GM19043 (cell line): ENCODE results near the gene NOXA1.

Source experiments
- ATAC-seq: cut with Tn5 transposase; IDR thresholded peaks from one replicate; pipeline ENCODE4 v1.9.1; 2021; ENCODE audit warnings: low read depth; ENCODE audit not compliant: unreplicated experiment

NOXA1 gene

GRCh38 chr9:137387114-137387890 lies 35.9 kb upstream of the NOXA1 start:
- ATAC-seq, result no peak

DNA sequence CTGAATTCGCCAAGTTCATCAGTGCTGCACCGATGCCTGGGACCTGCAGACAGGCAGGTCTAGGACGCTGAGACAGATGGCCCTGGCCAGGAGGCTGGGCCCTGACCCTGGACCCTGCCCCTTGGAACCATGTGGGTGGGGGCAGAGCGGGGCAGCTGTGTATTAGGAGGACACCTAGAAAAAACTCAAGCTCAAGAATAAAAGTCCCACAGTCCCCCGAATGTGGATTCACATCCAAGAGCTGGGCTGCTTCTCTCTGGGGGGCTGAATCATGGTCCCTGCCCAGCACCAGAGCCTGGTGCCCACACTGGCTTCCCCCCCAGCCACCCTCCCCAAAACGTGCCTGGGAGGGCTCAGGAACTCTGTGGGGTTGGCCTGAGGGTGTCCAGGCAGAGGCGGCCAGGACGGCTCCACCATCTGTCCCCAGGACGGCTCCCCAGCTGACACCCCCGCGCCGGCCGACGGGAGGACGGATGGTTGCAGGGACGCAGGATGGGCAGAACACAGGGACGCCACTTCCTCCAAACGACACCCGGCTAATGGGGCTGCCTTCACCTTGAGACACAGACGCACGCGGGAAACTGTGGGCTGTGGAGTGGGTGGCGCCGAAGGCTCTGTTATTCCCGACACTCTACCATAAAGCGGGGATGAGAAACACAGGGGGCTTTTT lies 35.2 kb upstream of the NOXA1 start:
- no peak for ATAC-seq

DNA sequence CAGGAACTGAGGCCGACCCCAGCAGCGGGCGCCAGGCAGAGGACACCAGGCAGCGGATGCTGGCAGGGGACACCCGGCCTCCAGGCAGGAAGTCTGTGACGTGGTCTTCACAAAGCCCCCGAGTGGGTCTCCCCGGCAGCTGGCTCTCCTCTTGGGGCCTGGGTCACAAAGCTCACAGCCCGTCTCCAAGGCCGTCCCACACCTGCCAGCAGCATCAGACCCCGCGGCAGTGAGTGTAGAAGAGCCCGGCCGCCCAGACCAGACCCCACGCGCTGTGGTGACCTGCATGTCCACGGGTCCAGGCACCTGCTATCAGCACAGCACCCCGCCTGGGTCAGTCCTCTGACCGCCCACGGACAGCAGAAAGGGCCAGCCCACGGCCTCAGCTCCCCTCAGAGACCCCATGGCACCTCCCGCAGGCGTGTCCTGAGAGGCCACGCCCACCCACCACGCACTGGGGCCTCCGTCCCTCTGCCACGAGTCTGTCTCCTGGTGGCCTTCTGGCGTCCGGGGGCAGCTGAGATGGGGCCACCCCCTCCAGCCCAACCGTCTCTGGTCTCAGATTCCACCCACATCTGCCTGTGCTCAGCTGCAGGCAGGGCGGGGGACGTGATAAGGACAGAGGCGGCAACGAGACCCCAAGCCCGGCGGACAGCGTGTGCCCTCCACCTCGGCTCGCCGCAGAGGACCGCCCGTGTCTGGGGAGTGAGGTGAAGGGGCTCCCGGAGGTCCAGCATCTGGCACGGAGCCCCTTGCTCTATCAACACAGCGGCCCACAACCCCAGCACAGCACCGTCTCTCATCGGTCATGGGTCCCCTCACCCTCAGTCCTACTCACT lies 34.4 kb upstream of the NOXA1 start:
- no peak for ATAC-seq

DNA sequence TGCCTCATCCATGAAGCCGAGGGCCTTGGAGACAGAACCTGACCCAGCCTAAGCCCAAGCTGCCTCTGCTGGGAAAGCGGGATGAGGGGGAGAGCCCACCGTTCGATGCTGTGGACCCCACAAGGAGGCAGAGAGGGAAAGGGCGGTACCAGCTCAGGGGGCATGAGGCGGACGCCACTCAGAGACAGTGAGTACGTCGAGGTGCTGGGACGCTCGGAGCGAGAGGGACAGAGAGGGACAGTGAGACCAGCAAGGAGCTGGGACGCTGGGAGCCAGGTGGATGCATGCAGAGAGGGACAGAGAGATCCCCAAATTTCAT lies 33.8 kb upstream of the NOXA1 start:
- no peak for ATAC-seq

- ATAC-seq, result no peak
Observed at GRCh38 chr9:137390553-137391410, 32.4 kb upstream of the NOXA1 start.

DNA sequence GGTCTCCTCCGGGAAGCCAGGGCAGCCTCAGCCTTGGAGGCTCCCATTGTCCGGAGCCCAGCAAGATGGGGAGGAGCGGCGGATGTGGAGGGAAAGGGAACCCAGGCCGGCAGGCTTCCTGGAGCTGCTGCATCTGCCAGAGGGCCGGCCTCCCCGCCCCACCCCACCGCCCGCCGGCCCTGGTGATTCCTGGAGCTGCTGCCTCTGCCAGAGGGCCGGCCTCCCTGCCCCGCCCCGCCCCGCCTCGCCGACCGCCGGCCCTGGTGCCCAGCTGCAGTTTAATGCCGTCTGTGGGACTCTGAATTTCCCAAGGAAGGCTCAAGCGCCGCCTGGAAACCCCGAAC lies 31.8 kb upstream of the NOXA1 start:
- no peak for ATAC-seq

DNA sequence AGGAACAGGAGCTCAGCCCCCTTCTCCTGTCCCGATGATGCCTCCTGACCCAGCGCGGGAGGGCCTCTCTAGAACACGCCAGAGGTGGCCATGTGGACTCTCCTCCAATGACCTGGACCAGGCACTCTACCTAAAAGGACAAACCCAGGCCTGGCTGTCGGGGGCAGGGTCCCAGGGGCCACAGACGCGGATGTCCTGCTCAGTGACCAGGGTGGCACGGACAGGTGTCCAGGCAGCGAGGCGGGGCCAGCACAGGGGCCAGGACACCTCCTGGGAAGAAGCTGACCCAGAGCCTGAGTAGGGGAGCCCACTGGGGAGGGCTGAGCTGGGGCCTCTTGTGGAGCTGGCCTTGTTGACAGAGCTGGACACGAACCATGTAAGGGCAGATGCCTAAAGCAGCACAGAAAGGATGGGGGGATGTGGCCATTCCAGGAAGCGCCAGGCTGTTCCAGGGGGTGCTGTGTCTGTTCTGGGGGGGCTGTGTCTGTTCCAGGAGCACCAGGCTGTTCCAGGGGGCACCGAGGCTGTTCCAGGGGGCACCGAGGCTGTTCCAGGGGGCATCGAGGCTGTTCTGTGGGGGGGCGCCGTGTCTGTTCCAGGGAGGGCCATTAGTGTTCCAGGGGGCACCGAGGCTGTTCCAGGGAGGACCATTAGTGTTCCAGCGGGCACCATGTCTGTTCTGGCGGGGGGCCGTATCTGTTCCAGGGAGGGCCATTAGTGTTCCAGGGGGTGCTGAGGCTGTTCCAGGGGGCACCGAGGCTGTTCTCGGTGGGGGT lies 30.8 kb upstream of the NOXA1 start:
- no peak for ATAC-seq

GRCh38 chr9:137393176-137394150 lies 29.7 kb upstream of the NOXA1 start:
- no peak for ATAC-seq

DNA sequence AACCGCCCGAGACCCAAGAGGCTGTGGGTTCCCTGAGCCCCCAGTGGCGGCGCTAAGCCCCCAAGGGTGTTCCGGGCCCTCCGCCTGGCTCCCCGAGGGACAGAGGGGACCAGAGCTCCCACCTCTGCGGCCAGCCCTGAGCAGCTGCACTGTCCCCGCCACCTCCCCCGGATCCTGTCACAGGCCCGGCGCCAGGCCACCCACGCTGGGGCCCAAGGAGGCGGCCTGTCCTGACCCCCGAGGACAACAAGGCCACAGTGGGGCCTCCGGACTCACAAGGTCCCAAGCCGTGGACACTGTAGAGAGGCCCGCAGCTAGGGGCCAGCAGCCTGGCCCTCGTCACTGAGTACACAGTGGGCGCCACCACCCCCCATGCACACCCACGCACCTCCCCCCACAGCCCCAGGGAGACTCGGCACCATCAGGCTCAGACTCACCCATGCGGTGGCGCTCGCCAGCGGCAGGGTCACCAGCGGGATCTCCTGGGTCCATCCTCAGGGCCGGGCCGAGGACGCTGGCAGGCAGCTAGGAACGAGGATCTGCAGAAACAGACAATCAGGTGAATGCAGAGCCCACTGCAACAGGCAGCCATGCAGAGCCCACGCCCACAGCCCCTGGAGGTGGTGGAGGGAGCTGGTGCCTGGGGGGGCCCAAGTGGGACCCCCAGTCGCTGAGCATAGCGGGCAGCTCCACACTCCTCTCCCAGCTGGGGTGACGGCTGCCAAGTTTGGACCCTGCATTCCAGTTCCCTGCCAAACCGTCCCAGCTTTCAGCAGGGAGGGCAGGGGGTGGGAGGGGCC lies 28.1 kb upstream of the NOXA1 start:
- no peak for ATAC-seq

- no peak for ATAC-seq
Observed at GRCh38 chr9:137395666-137396010, 27.6 kb upstream of the NOXA1 start.

- no peak for ATAC-seq
Observed at GRCh38 chr9:137396227-137396626, 27.0 kb upstream of the NOXA1 start.

DNA sequence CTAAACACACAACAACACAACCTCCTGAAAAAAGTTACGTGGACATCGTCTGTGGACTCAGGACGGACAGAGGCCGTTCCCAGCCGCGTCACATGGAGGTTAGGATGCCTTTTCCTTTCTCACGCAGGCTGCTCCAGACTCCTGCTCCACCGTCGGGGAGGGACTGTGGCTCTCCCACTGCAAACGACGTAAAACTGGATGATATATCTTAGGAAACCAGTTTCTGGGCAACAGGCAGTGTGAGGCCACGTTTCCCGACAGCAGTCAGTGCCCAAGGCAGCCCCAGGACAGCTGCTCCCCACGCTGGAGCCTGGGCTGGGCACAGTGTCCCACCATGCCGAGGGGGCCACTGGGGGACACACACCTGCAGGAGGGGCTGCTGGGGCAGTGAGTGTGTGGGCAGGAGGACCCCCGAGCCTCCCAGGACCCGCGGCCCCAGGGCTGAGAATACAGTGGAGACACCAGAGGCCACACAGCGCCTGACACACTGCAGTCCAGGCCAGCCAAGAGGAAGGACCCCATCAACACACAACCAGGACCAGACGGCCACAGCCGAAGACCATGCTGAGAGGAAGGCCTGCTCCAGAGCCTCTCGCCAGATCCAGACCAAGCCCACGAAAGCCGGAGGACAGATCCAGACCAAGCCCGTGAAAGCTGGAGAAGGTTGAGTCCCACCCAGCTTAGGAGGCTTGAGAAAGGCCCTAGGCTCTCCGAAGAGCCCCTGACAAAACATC lies 26.4 kb upstream of the NOXA1 start:
- no peak for ATAC-seq

DNA sequence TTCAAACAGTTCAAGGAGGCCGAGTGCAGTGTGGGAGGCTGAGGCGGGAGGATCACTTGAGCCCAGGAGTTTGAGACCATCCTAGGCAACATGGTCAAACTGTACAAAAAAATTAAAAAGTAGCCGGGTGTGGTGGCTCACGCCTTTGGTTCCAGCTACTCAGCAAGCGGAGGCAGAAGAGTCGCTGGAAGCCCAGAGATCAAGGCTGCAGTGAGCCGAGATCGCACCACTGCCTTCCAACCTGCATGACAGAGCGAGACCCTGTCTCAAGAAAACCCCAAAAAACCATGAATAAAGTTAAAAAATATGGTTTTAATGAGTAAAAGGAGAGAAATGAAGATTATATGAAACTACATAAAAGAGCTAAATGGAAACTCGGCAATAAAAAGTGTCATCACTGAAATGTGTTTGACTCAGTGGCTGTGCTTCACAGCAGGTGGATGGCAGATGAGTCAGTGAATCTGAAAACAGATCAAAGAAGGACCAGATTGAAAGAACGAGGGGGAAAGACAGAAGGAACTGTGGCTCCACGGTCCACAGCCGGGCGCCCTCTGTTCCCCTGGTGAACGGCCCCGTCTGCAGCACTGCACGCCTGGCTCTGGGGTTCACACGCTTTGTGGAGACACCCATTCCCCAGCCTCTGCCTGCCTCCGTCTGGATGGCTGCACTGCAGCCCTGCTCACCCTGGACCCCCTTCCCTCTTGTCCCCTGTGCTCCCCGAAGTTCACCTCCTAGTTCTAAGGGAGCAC lies 25.3 kb upstream of the NOXA1 start:
- ATAC-seq, result no peak

DNA sequence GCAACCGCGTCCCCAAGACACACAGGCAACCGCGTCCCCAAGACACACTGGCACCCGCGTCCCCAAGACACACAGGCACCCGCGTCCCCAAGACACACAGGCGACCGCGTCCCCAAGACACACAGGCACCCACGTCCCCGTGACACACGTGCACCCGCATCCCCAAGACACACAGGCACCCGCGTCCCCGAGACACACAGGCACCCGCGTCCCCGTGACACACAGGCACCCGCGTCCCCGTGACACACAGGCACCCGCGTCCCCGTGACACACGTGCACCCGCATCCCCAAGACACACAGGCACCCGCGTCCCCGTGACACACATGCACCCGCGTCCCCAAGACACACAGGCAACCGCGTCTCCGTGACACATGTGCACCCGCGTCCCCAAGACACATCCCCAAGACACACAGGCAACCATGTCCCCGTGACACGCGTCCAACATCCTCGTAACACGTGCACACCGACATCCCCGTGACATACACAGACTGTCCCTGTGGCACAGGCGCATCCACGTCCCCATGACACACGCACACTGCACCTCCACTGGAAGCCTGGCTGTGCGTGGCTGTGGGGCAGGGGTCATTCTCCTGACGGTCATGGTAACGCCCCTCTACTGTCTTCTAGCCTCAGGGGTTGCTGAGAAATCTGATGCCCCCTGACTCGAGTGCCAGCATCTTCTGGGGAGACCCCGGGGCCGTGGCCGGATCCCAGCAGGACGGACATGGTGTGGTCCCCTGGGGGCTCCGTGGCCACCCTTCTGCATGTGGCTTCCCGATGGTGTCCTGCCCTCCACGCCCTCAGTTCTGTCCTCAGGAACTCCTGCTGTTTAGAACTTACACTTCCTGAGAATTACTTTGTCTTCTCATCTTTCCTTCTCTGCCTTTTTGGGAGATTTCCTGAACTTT lies 24.4 kb upstream of the NOXA1 start:
- no peak for ATAC-seq

DNA sequence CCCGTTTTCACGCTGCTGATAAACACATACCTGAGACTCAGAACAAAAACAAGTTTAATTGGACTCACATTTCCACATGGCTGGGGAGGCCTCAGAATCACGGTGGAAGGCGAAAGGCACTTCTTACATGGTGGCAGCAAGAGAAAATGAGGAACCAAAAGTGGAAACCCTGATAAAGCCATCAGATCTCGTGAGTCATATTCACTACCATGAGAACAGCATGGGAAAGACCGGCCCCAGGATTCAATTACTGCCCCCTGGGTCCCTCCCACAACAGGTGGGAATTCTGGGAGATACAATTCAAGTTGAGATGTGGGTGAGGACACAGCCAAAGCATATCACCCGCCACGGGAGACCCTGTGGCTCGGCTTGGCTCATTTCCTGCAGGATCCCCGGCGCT lies 20.4 kb upstream of the NOXA1 start:
- ATAC-seq, result no peak

GRCh38 chr9:137403269-137403668 lies 19.9 kb upstream of the NOXA1 start:
- ATAC-seq, result no peak
